PC-3 (cell line): ENCODE measurements around the gene ZSWIM7. TPM values are rescaled to one million over a fixed set of nuclear protein-coding genes. Genes with fewer than 3 reads are reported as not detected.

Experiments used
- ATAC-seq: fragments of 200-7000 bp; cut with Tn5 transposase; 2 replicates; pipeline ENCODE4 v1.9.1; 2020; ENCODE audit warnings: mild to moderate bottlenecking, moderate library complexity
- BruUV-seq: library from RNA; stranded (reverse); fragments of 400-500 nt; replicated peaks from 2 replicates; lab custom pipeline; 2021; lab: Mats Ljungman, UMichigan
- CTCF ChIA-PET: fragments of 300-600 bp; sonication (Branson Sonifier 250); formaldehyde crosslinking; loops from one replicate; lab custom pipeline; 2022; ENCODE audit warnings: antibody characterized with exemption; lab: Charles Lee
- POLR2A ChIA-PET: fragments of 300-600 bp; sonication (Branson Sonifier 250); formaldehyde crosslinking; loops from one replicate; lab custom pipeline; 2022; ENCODE audit warnings: antibody characterized with exemption; ENCODE audit not compliant: unreplicated experiment; lab: Charles Lee
- DNase-seq: peaks from one replicate; pipeline ENCODE4 v3.0.0-alpha.2; 2015
- H2AFZ ChIP-seq: fragments of 300-600 bp; sonication (generic); 2 replicates; pipeline ENCODE4 v1.6.0; 2016; ENCODE audit warnings: antibody characterized with exemption, low read length
- H3F3A ChIP-seq: fragments of 300-600 bp; sonication (generic); one replicate; pipeline ENCODE4 v1.6.0; 2017; ENCODE audit warnings: antibody characterized with exemption, low read length, control low read depth, mild to moderate bottlenecking; ENCODE audit not compliant: unreplicated experiment
- H3K27ac ChIP-seq: fragments of 300-600 bp; sonication (generic); 2 replicates; pipeline ENCODE4 v1.5.1; 2016; ENCODE audit warnings: mild to moderate bottlenecking, low read length
- H3K27me3 ChIP-seq: fragments of 300-600 bp; sonication (generic); 2 replicates; pipeline ENCODE4 v1.6.1; 2016; ENCODE audit warnings: low read length, mixed read lengths
- H3K36me3 ChIP-seq: fragments of 300-600 bp; sonication (generic); 2 replicates; pipeline ENCODE4 v1.6.1; 2016; ENCODE audit warnings: low read depth, mixed run types, low read length, mixed read lengths
- H3K4me1 ChIP-seq: fragments of 300-600 bp; sonication (generic); 2 replicates; pipeline ENCODE4 v1.5.1; 2016; ENCODE audit warnings: low read length; ENCODE audit not compliant: insufficient read depth
- H3K4me2 ChIP-seq: fragments of 300-600 bp; sonication (generic); 2 replicates; pipeline ENCODE4 v1.6.0; 2016; ENCODE audit warnings: low read length
- H3K4me3 ChIP-seq: fragments of 300-600 bp; sonication (generic); 2 replicates; pipeline ENCODE4 v1.5.1; 2016; ENCODE audit warnings: mild to moderate bottlenecking, low read length, mixed read lengths
- H3K79me2 ChIP-seq: fragments of 300-600 bp; sonication (generic); 2 replicates; pipeline ENCODE4 v1.6.1; 2017; ENCODE audit warnings: low read length, mixed read lengths
- H3K9ac ChIP-seq: fragments of 300-600 bp; sonication (generic); 2 replicates; pipeline ENCODE4 v1.6.0; 2016; ENCODE audit warnings: mild to moderate bottlenecking, low read length
- H3K9me2 ChIP-seq: fragments of 300-600 bp; sonication (generic); replicated peaks from 2 replicates; pipeline ENCODE4 v1.6.1; 2016; ENCODE audit warnings: mixed run types, low read length, mixed read lengths
- H3K9me3 ChIP-seq: fragments of 300-600 bp; sonication (generic); 2 replicates; pipeline ENCODE4 v1.6.1; 2016; ENCODE audit warnings: low read length, mixed read lengths
- H4K20me1 ChIP-seq: fragments of 300-600 bp; sonication (generic); 2 replicates; pipeline ENCODE4 v1.6.1; 2016; ENCODE audit warnings: low read length, mixed read lengths
- EZH2 ChIP-seq: fragments of 300-600 bp; sonication (generic); IDR thresholded peaks from one replicate; pipeline ENCODE4 v1.6.1; 2017; ENCODE audit warnings: antibody characterized with exemption, mild to moderate bottlenecking, low read length; ENCODE audit not compliant: unreplicated experiment
- EZH2phosphoT487 ChIP-seq: fragments of 300-600 bp; sonication (generic); IDR thresholded peaks from 2 replicates; pipeline ENCODE4 v1.6.1; 2018; ENCODE audit warnings: mild to moderate bottlenecking, antibody characterized with exemption, low read length, borderline replicate concordance
- intact Hi-C: fragments of 100-400 bp; cut with micrococcal nuclease; formaldehyde crosslinking; loops from 2 replicates; pipeline ENCODE4 v1.9.0; 2023
- total RNA-seq: library from RNA; depleted of rRNA; stranded (reverse); fragments of >200 nt; gene quantifications from 2 replicates; pipeline ENCODE4 v1.2.3, GENCODE V29; 2014
- TF ChIP-seq, protein P1 (sequence below): fragments of 300-600 bp; sonication (generic); conservative IDR thresholded peaks from 2 replicates; pipeline ENCODE4 v1.5.1; 2017; ENCODE audit warnings: antibody characterized with exemption, low read depth, mild to moderate bottlenecking, low read length

Gene ZSWIM7
- total RNA-seq, 1 experiment from 2014 or later = 97.6 TPM

DNA sequence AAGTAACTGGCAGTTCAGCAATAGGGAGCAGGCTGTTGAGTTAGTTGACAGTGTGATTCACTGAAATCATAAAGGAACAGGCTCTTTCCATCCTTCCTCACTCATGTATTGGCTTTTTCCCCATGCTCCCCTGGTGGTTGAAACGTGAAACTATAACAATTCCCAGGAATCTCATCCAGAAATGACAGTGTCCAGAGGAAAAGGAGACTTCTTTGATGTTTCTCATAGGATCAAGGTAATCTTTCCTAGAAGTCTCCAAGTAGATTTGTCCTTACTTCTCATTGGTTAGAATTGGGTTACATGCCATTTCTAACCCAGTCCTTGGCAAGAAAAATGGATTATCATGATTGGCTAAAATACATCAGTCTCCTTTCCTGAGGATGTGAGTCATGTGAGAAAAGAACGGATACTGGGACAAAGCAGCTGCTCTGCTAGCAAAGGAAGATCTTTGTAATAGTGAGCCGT lies 14.5 kb upstream of the ZSWIM7 start:
- H3K9me2 ChIP-seq = no peaks in the 10 kb centered on the region
- H3K36me3 ChIP-seq = peaks cover 68% of the 10 kb centered on the region
- H3K27ac ChIP-seq = peak overlapping the region; percentile 31
- H3K9me3 ChIP-seq = no peaks in the 10 kb centered on the region
- no peaks in the 10 kb centered on the region for H3K27me3 ChIP-seq
- peaks cover 9% of the 10 kb centered on the region for H3F3A ChIP-seq
- TF ChIP-seq EZH2phosphoT487 (no peak), EZH2 (no peak)
- TF ChIP-seq, protein P1, sequence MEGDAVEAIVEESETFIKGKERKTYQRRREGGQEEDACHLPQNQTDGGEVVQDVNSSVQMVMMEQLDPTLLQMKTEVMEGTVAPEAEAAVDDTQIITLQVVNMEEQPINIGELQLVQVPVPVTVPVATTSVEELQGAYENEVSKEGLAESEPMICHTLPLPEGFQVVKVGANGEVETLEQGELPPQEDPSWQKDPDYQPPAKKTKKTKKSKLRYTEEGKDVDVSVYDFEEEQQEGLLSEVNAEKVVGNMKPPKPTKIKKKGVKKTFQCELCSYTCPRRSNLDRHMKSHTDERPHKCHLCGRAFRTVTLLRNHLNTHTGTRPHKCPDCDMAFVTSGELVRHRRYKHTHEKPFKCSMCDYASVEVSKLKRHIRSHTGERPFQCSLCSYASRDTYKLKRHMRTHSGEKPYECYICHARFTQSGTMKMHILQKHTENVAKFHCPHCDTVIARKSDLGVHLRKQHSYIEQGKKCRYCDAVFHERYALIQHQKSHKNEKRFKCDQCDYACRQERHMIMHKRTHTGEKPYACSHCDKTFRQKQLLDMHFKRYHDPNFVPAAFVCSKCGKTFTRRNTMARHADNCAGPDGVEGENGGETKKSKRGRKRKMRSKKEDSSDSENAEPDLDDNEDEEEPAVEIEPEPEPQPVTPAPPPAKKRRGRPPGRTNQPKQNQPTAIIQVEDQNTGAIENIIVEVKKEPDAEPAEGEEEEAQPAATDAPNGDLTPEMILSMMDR = peak; percentile 89
- peaks cover 43% of the 10 kb centered on the region for H4K20me1 ChIP-seq
- peaks cover 67% of the 10 kb centered on the region for H3K79me2 ChIP-seq
- peak; percentile 85 for ATAC-seq
- no TSS peak for BruUV-seq
- intact Hi-C loops = no loop called here
- H2AFZ ChIP-seq = no peak overlapping the region
- no peak overlapping the region for H3K4me3 ChIP-seq
- ChIA-PET CTCF (interaction anchor here (0.6 to 0.7 kb wide), 2 partner anchors 40 to 437 kb away, joined by 4 to 5 read pairs; no protein-coding TSS in a partner anchor), POLR2A (no interaction called here)
- 0 out of 2 replicates have a peak overlapping the region, but pooled peaks have one; percentile 4 for H3K4me2 ChIP-seq
- H3K9ac ChIP-seq = no peak overlapping the region
- peaks cover 19% of the 10 kb centered on the region for H3K4me1 ChIP-seq
- DNase-seq = peak; percentile 90

DNA sequence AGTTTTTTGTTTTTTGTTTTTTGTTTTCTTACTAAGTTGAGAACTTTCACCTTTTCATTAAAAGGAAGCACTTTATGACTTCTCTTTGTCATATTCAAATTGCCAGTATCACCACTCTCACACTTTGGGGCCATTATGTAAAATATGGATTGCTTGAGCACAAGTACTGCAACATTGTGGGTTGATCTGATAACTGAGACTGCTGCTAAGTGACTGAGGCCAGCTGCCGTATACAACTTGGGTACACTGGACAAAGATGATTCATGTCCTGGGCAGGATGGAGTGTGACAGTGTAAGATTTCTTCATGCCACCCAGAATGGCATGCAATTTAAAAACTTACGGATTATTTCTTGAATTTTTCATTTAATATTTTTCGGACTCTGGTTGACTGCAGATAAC lies 7.9 kb upstream of the ZSWIM7 start:
- BruUV-seq = no TSS peak
- Histone ChIP-seq H3K27ac (no peak overlapping the region), H3K27me3 (no peaks in the 10 kb centered on the region), H3K4me2 (no peak overlapping the region), H3K9me3 (no peaks in the 10 kb centered on the region), H3K79me2 (peaks cover 86% of the 10 kb centered on the region), H3K9ac (no peak overlapping the region), H2AFZ (no peak overlapping the region), H3F3A (no peaks in the 10 kb centered on the region), H3K36me3 (peaks cover 90% of the 10 kb centered on the region), H3K4me1 (peaks cover 6% of the 10 kb centered on the region), H3K9me2 (no peaks in the 10 kb centered on the region), H4K20me1 (peaks cover 67% of the 10 kb centered on the region), H3K4me3 (no peak overlapping the region)
- DNase-seq (no peak), ATAC-seq (peak; percentile 18; the same call in 1 of the 2 replicates)
- POLR2A ChIA-PET = no interaction called here
- intact Hi-C loops = no loop called here
- TF ChIP-seq, protein P1 = no peak
- no peak for TF ChIP-seq EZH2phosphoT487
- no peak for TF ChIP-seq EZH2
- CTCF ChIA-PET = no interaction called here

GRCh38 chr17:16005636-16006035 lies 6.1 kb upstream of the ZSWIM7 start:
- intact Hi-C loops = no loop called here
- Histone ChIP-seq H3F3A (no peaks in the 10 kb centered on the region), H4K20me1 (peaks cover 71% of the 10 kb centered on the region), H3K27ac (no peak overlapping the region), H3K27me3 (no peaks in the 10 kb centered on the region), H3K4me1 (peaks cover 24% of the 10 kb centered on the region), H3K36me3 (peaks cover 90% of the 10 kb centered on the region), H2AFZ (no peak overlapping the region), H3K4me3 (no peak overlapping the region), H3K4me2 (no peak overlapping the region), H3K9ac (no peak overlapping the region), H3K9me3 (no peaks in the 10 kb centered on the region), H3K9me2 (no peaks in the 10 kb centered on the region), H3K79me2 (peaks cover 87% of the 10 kb centered on the region)
- ChIA-PET POLR2A (interaction anchor here (0.6 kb wide), 1 partner anchor 64 kb away, joined by 3 read pairs; no protein-coding TSS in a partner anchor), CTCF (no interaction called here)
- no peak for DNase-seq
- no peak for ATAC-seq
- TF ChIP-seq EZH2 = no peak
- TF ChIP-seq, protein P1 = no peak
- TF ChIP-seq EZH2phosphoT487 = no peak
- BruUV-seq = no TSS peak
